Mesothelial cell of epicardium (in vitro differentiated cells): Measurements from ENCODE around the gene ANKS1A. TPM values are rescaled to one million over a fixed set of nuclear protein-coding genes. Genes with fewer than 3 reads are reported as not detected.

Experiments used
- DNase-seq, 2 experiments: peaks; one replicate each; pipeline ENCODE4 v3.0.0; 2021; ENCODE audit warnings: low spot score in 2 of 2; ENCODE audit not compliant: unreplicated experiment in 2 of 2
- H3K27ac Mint-ChIP-seq: 2 replicates; pipeline ENCODE4 v1.8.0; 2021; ENCODE audit warnings: mixed read lengths
- H3K27me3 Mint-ChIP-seq: 2 replicates; pipeline ENCODE4 v1.8.0; 2021; ENCODE audit warnings: low read depth, mixed read lengths
- H3K36me3 Mint-ChIP-seq: 2 replicates; pipeline ENCODE4 v1.8.0; 2021; ENCODE audit warnings: mixed read lengths
- H3K4me1 Mint-ChIP-seq: 2 replicates; pipeline ENCODE4 v1.8.0; 2021; ENCODE audit warnings: mixed read lengths
- H3K4me3 Mint-ChIP-seq: 2 replicates; pipeline ENCODE4 v1.8.0; 2021; ENCODE audit warnings: mild to moderate bottlenecking, moderate library complexity, mixed read lengths
- H3K9me3 Mint-ChIP-seq: 2 replicates; pipeline ENCODE4 v1.8.0; 2021; ENCODE audit warnings: mixed read lengths
- CTCF ChIP-seq: fragments of 200-600 bp; sonication (generic); IDR thresholded peaks from one replicate; pipeline ENCODE4 v1.5.0; 2021; ENCODE audit warnings: antibody characterized with exemption; ENCODE audit not compliant: unreplicated experiment
- total RNA-seq: library from RNA; stranded (reverse); gene quantifications from 3 replicates; pipeline ENCODE4 v1.2.1, GENCODE V29; 2021

Gene ANKS1A
- total RNA-seq, 1 donor from 2014 or later, result 30.6 TPM

- Mint-ChIP-seq H3K27ac (no peak overlapping the region), H3K9me3 (no peaks in the 10 kb centered on the region), H3K27me3 (no peaks in the 10 kb centered on the region), H3K4me1 (peaks cover under 1% of the 10 kb centered on the region), H3K36me3 (peaks cover 32% of the 10 kb centered on the region), H3K4me3 (no peak overlapping the region)
- no peak for DNase-seq
- no peak for TF ChIP-seq CTCF
Observed at GRCh38 chr6:35084041-35084491, 195.0 kb downstream of the ANKS1A start.

- Mint-ChIP-seq H3K36me3 (peaks cover 35% of the 10 kb centered on the region), H3K4me3 (no peak overlapping the region), H3K27me3 (no peaks in the 10 kb centered on the region), H3K27ac (no peak overlapping the region), H3K4me1 (peaks cover 6% of the 10 kb centered on the region), H3K9me3 (no peaks in the 10 kb centered on the region)
- no peak for DNase-seq
- no peak for TF ChIP-seq CTCF
Observed at GRCh38 chr6:35084511-35085203, 195.6 kb downstream of the ANKS1A start.

- no peak overlapping the region for H3K27ac Mint-ChIP-seq
- no peak overlapping the region for H3K4me3 Mint-ChIP-seq
- no peaks in the 10 kb centered on the region for H3K27me3 Mint-ChIP-seq
- H3K4me1 Mint-ChIP-seq, result peaks cover 12% of the 10 kb centered on the region
- no peak for TF ChIP-seq CTCF
- peaks cover 36% of the 10 kb centered on the region for H3K36me3 Mint-ChIP-seq
- no peaks in the 10 kb centered on the region for H3K9me3 Mint-ChIP-seq
- DNase-seq, result no peak
Observed at GRCh38 chr6:35085359-35086281, 196.6 kb downstream of the ANKS1A start.

- Mint-ChIP-seq H3K27ac (no peak overlapping the region), H3K36me3 (peaks cover 38% of the 10 kb centered on the region)
- no peak for TF ChIP-seq CTCF
Observed at GRCh38 chr6:35086282-35086632, 197.2 kb downstream of the ANKS1A start.

GRCh38 chr6:35086636-35087360, 197.7 kb downstream of the ANKS1A start:
- Mint-ChIP-seq H3K4me1 (peaks cover 17% of the 10 kb centered on the region), H3K4me3 (no peak overlapping the region), H3K9me3 (no peaks in the 10 kb centered on the region), H3K27ac (no peak overlapping the region), H3K27me3 (no peaks in the 10 kb centered on the region), H3K36me3 (peaks cover 33% of the 10 kb centered on the region)
- TF ChIP-seq CTCF, result no peak
- DNase-seq, result no peak

More at GRCh38 chr6:35086282-35086632, 197.2 kb downstream of the ANKS1A start:
- Mint-ChIP-seq H3K9me3 (no peaks in the 10 kb centered on the region), H3K27me3 (no peaks in the 10 kb centered on the region), H3K4me3 (no peak overlapping the region), H3K4me1 (peaks cover 15% of the 10 kb centered on the region)
- no peak for DNase-seq
